Keratinocyte (primary cell): ENCODE measurements around the gene ZC3H12A. TPM values are rescaled to one million over a fixed set of nuclear protein-coding genes. Genes with fewer than 3 reads are reported as not detected.

Experiments
- DNase-seq: peaks from one replicate; pipeline ENCODE4 v3.0.0-alpha.2; 2011; ENCODE audit warnings: low read depth, missing footprints, low spot score
- FAIRE-seq: peaks from 2 replicates; lab custom pipeline; 2011; peaks lifted over from hg19 to GRCh38; lab: Jason Lieb, UNC
- H2AFZ ChIP-seq: 2 replicates; pipeline ENCODE4 v1.6.0; 2012; ENCODE audit warnings: low read length, control low read depth, inconsistent platforms; ENCODE audit not compliant: control insufficient read depth
- H3K27ac ChIP-seq: 2 replicates; pipeline ENCODE4 v1.5.1; 2011; ENCODE audit warnings: low read length; ENCODE audit not compliant: control insufficient read depth, insufficient read depth
- H3K27me3 ChIP-seq: 3 replicates; pipeline ENCODE4 v1.6.0; 2011; ENCODE audit warnings: low read length; ENCODE audit not compliant: control insufficient read depth, insufficient read depth; ENCODE audit errors: extremely low read depth
- H3K36me3 ChIP-seq, 2 experiments: 2 replicates in 1 of 2; 3 replicates in 1 of 2; pipeline ENCODE4 v1.5.1; 2011; ENCODE audit warnings: low read length in 2 of 2, mild to moderate bottlenecking in 1 of 2; ENCODE audit not compliant: control insufficient read depth in 2 of 2, insufficient read depth in 2 of 2; ENCODE audit errors: extremely low read depth in 1 of 2
- H3K4me1 ChIP-seq: 3 replicates; pipeline ENCODE4 v1.5.1; 2011; ENCODE audit warnings: low read length; ENCODE audit not compliant: control insufficient read depth, insufficient read depth; ENCODE audit errors: extremely low read depth
- H3K4me2 ChIP-seq: 3 replicates; pipeline ENCODE4 v1.6.0; 2011; ENCODE audit warnings: low read depth, low read length; ENCODE audit not compliant: control insufficient read depth, insufficient read depth; ENCODE audit errors: extremely low read depth
- H3K4me3 ChIP-seq, 3 experiments: fragments of 200-600 bp in 1 of 3; sonication (generic) in 1 of 3; 2 replicates in 2 of 3; 3 replicates in 1 of 3; pipeline ENCODE4 v1.5.1; 2011 to 2016; ENCODE audit warnings: low read length in 3 of 3, mild to moderate bottlenecking in 3 of 3, control low read depth in 2 of 3, inconsistent platforms in 1 of 3, low read depth in 1 of 3, mixed read lengths in 1 of 3, mixed run types in 1 of 3, moderate library complexity in 1 of 3; ENCODE audit not compliant: control insufficient read depth in 2 of 3, insufficient read depth in 2 of 3; ENCODE audit errors: extremely low read depth in 1 of 3
- H3K79me2 ChIP-seq: 2 replicates; pipeline ENCODE4 v1.6.0; 2012; ENCODE audit warnings: low read length; ENCODE audit not compliant: control insufficient read depth, insufficient read depth
- H3K9ac ChIP-seq: 3 replicates; pipeline ENCODE4 v1.6.0; 2011; ENCODE audit warnings: low read length; ENCODE audit not compliant: control insufficient read depth, insufficient read depth; ENCODE audit errors: extremely low read depth
- H3K9me1 ChIP-seq: 3 replicates; pipeline ENCODE4 v1.6.0; 2011; ENCODE audit warnings: low read length; ENCODE audit not compliant: control insufficient read depth, insufficient read depth; ENCODE audit errors: extremely low read depth
- H3K9me3 ChIP-seq: 2 replicates; pipeline ENCODE4 v1.5.1; 2012; ENCODE audit warnings: low read depth, low read length; ENCODE audit not compliant: control insufficient read depth
- H4K20me1 ChIP-seq: 3 replicates; pipeline ENCODE4 v1.6.0; 2011; ENCODE audit warnings: low read length; ENCODE audit not compliant: control insufficient read depth, insufficient read depth; ENCODE audit errors: extremely low read depth
- EZH2 ChIP-seq: IDR thresholded peaks from one replicate; pipeline ENCODE4 v1.6.1; 2012; ENCODE audit warnings: inconsistent platforms, mild to moderate bottlenecking, low read length, moderate library complexity
- dilution Hi-C: fragments of 300-500 bp; cut with MboI; formaldehyde crosslinking; loops from one replicate; pipeline ENCODE4 v1.7.0; 2020; ENCODE audit warnings: low sequenced_read_pairs; ENCODE audit not compliant: extremely low pct_ligation_motif_present
- polyA plus RNA-seq, 5 experiments: library from polyadenylated mRNA; depleted of rRNA in 3 of 5; stranded (reverse) in 3 of 5; stranded (forward) in 1 of 5; unstranded in 1 of 5; fragments of >200 nt; gene quantifications; 1 replicate in 1 of 5; 2 replicates in 3 of 5; 3 replicates in 1 of 5; pipeline versions ENCODE4 v1.2.1 to v1.2.3, GENCODE V29; 2011 to 2012; ENCODE audit warnings: missing spikeins in 2 of 5, low read depth in 1 of 5, low replicate concordance in 1 of 5
- TF ChIP-seq, protein P1 (sequence below), 3 experiments: IDR thresholded peaks in 1 of 3; conservative IDR thresholded peaks in 1 of 3; optimal IDR thresholded peaks in 1 of 3; 2 replicates in 2 of 3; 3 replicates in 1 of 3; pipeline versions ENCODE3 to v1.5.1; 2011; ENCODE audit warnings: low read length in 3 of 3, mild to moderate bottlenecking in 3 of 3, moderate library complexity in 2 of 3, control low read depth in 1 of 3, inconsistent platforms in 1 of 3; ENCODE audit not compliant: insufficient read depth in 2 of 3; ENCODE audit errors: extremely low read depth in 1 of 3

ZC3H12A gene
- polyA plus RNA-seq, 1 donor (not counting 4 experiments of a cell fraction or from before 2014, with no cell fraction given): 24.4 TPM

DNA sequence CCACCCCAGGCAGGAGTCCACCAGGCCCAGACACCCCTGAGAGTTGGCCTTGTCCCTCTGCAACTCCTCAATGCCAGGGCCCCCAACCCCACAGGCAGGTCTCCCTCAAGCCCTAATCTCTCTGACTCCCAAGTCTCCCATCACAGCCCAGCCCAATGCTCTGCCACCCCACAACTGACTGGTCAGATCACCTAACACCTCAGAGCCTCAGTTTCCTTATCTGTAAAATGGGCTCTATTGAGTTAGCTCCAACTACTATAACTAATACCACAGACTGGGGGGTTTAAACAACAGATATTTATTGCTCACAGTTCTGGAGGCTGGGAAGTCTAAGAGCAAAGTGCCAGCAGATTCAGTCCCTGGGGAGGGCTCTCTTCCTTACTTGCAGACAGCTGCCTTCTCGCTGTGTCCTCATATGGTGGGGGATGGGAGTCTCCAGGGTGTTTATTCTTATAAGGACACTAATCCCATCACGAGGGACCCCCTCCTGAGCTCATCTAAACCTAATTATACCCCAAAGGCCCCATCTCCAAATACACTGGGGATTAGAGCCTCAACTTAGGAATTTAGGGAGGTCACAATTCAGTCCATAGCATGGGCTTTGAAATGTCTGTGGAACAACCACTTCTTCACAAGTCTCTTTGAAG is 34.9 kb upstream of the ZC3H12A start:
- Histone ChIP-seq H3K9me1 (no peaks in the 10 kb centered on the region), H3K27ac (no peak overlapping the region), H3K27me3 (peaks cover 3% of the 10 kb centered on the region), H3K4me3 (no peak overlapping the region), H4K20me1 (no peaks in the 10 kb centered on the region), H3K79me2 (no peaks in the 10 kb centered on the region), H3K9me3 (no peaks in the 10 kb centered on the region), H3K4me1 (no peaks in the 10 kb centered on the region), H2AFZ (no peak overlapping the region), H3K36me3 (no peaks in the 10 kb centered on the region), H3K9ac (no peak overlapping the region), H3K4me2 (no peak overlapping the region)
- dilution Hi-C loops: no loop called here
- no peak for FAIRE-seq
- DNase-seq: no peak
- TF ChIP-seq, protein P1, sequence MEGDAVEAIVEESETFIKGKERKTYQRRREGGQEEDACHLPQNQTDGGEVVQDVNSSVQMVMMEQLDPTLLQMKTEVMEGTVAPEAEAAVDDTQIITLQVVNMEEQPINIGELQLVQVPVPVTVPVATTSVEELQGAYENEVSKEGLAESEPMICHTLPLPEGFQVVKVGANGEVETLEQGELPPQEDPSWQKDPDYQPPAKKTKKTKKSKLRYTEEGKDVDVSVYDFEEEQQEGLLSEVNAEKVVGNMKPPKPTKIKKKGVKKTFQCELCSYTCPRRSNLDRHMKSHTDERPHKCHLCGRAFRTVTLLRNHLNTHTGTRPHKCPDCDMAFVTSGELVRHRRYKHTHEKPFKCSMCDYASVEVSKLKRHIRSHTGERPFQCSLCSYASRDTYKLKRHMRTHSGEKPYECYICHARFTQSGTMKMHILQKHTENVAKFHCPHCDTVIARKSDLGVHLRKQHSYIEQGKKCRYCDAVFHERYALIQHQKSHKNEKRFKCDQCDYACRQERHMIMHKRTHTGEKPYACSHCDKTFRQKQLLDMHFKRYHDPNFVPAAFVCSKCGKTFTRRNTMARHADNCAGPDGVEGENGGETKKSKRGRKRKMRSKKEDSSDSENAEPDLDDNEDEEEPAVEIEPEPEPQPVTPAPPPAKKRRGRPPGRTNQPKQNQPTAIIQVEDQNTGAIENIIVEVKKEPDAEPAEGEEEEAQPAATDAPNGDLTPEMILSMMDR (optimal IDR thresholded peaks at IDR 0.05 in 1 of 3, IDR thresholded peaks at IDR 0.05 in 1 of 3, conservative IDR thresholded peaks at IDR 0.05 in 1 of 3; ENCODE audit: extremely low read depth in 1 of 3, insufficient read depth in 2 of 3, low read length in 3 of 3): no peak
- TF ChIP-seq EZH2: no peak

DNA sequence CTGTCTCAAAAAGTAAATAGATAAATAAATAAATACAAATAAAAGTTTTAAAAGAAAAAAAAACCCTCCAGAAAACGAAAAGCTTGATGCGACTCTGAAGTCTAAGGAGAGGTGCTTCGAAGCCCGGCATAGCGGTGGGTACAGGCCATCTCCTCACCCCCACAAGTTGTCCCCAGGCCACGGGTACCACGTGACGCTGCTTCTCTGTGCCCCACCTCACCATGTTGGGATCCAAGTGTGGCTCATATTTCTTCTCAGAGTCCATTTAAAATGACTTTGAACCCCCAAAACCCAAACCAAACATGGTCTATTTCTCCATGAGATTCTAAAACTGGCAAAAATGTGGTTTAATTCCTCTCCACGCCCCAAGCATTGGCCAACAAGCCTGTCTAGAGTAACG is 32.9 kb upstream of the ZC3H12A start:
- Histone ChIP-seq H3K36me3 (no peaks in the 10 kb centered on the region), H3K79me2 (no peaks in the 10 kb centered on the region), H3K9me3 (no peaks in the 10 kb centered on the region), H3K4me3 (no peak overlapping the region), H3K4me2 (no peak overlapping the region), H3K4me1 (no peaks in the 10 kb centered on the region), H3K27me3 (peaks cover 3% of the 10 kb centered on the region), H3K27ac (no peak overlapping the region), H2AFZ (no peak overlapping the region), H3K9ac (no peak overlapping the region), H3K9me1 (no peaks in the 10 kb centered on the region), H4K20me1 (no peaks in the 10 kb centered on the region)
- no peak for DNase-seq
- dilution Hi-C loops: no loop called here
- TF ChIP-seq EZH2: no peak
- TF ChIP-seq, protein P1 (optimal IDR thresholded peaks at IDR 0.05 in 1 of 3, IDR thresholded peaks at IDR 0.05 in 1 of 3, conservative IDR thresholded peaks at IDR 0.05 in 1 of 3; ENCODE audit: extremely low read depth in 1 of 3, insufficient read depth in 2 of 3, low read length in 3 of 3): no peak
- no peak for FAIRE-seq
